GM21576 (cell line): ENCODE results near the gene TLX2.
A peak's percentile ranks its signal among the peaks of the same experiment; 100 is the strongest.
"Not testable (repeated sequence)": the region's sequence is repeated elsewhere in the genome, so short reads cannot be mapped to it uniquely, and the experiment has no call there.

ENCODE experiments used
- ATAC-seq: cut with Tn5 transposase; IDR thresholded peaks from one replicate; pipeline ENCODE4 v1.9.1; 2021; ENCODE audit warnings: mild to moderate bottlenecking, moderate library complexity; ENCODE audit not compliant: unreplicated experiment

Gene TLX2

GRCh38 chr2:74552914-74553811, 38.9 kb downstream of the TLX2 start:
- no peak for ATAC-seq

- ATAC-seq = peak; percentile 48
These were observed 39.9 kb downstream of the TLX2 start, which contains the start of the genes DOK1 and LOXL3 for GRCh38 chr2:74553892-74554819. Gene DOK1 (plus strand): TSS chr2:74554720. CDS start chr2:74554755, 35 bp downstream. Gene LOXL3 (minus strand): TSS chr2:74553942. CDS start chr2:74552634, 1,308 bp downstream.

- ATAC-seq = peak; percentile 31
These were observed 40.7 kb downstream of the TLX2 start for GRCh38 chr2:74554820-74555531.

- ATAC-seq = no peak
These were observed 41.4 kb downstream of the TLX2 start for GRCh38 chr2:74555610-74556103.

GRCh38 chr2:74556159-74556558, 41.9 kb downstream of the TLX2 start:
- no peak for ATAC-seq

DNA sequence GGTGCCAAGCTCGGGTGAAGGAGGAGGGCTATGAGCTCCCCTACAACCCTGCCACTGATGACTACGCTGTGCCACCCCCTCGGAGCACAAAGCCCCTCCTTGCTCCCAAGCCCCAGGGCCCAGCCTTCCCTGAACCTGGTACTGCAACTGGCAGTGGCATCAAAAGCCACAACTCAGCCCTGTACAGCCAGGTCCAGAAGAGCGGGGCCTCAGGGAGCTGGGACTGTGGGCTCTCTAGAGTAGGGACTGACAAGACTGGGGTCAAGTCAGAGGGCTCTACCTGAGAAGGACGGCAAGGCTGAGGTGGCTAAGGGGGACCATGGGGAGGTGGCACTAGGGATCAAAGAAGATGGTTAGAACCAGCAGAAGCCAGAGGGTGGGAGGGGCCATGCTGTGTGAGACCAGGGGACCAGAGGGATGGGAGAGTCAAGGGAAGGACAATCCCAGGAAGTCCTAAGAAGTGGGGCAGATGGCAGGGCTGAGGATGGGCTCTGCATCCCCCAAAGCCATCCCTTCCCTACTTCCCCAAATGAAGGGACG, 42.7 kb downstream of the TLX2 start:
- ATAC-seq = no peak

- ATAC-seq = no peak
These were observed 44.3 kb downstream of the TLX2 start for GRCh38 chr2:74558284-74559230.

GRCh38 chr2:74559912-74560311, 45.7 kb downstream of the TLX2 start:
- no peak for ATAC-seq

GRCh38 chr2:74560591-74560990, 46.3 kb downstream of the TLX2 start:
- no peak for ATAC-seq

DNA sequence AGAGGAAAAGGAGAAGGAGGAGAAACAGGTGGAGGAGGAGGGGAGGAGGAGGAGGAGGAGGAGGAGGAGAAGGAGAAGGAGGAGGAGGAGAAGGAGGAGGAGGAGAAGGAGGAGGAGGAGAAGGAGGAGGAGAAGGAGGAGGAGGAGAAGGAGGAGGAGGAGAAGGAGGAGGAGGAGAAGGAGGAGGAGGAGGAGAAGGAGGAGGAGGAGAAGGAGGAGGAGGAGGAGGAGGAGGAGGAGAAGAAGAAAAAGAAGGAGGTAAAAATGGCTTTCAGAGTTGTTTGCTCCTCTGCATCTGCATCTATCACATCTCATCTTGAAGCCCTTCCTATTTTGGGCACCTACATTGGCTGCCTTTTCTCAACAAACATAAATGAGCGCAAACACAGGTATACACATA, 46.8 kb downstream of the TLX2 start:
- not testable (repeated sequence) for ATAC-seq

DNA sequence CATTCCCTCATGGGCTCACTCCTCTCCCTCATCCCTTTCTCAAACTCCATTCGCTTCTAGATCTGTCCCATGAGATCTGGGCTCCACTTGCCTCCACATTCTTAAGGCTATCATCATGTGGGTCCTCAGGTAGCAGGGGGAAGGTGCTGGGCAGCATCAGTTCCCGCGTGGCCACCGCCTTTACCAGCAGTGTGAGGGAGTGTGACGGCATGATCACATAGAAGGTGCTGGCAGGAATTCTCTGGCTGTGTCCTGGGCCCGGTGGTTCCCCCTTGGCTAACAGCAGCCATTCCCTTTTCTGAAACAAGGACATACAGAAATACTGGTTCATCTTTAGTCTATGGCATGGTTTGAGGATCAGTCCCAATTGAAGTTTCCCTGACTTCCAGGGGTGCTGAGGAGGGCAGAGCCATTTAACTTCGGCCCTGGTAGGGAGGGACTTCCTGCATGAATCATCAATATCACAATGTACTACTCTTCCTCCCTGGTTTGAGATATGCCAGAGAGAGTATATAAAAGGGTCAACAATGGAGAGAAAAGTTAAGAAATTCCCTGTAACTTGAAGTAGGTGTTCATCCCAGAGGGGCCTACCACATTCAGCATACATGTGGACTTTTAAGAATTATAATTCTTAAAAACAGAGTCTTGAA, 48.0 kb downstream of the TLX2 start:
- ATAC-seq = no peak

DNA sequence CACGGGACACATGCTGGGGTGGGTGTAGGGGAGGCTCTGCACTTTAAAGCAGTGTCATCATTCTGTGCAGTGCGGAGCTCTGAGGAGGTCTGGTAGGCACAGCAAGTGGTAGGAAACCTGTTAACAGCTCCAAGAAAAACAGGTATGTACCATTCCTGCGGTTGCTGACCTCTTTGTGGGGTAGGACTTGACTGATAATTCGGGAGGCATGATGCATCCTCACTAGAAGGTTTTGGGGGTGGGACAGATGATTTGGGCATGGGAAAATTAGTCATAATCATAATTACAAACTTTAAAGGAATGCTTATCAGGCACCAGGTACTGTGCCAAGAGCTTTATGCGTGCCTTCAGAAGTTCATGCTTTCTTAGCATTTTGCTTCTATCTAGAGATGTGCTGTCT, 50.0 kb downstream of the TLX2 start:
- ATAC-seq = no peak

DNA sequence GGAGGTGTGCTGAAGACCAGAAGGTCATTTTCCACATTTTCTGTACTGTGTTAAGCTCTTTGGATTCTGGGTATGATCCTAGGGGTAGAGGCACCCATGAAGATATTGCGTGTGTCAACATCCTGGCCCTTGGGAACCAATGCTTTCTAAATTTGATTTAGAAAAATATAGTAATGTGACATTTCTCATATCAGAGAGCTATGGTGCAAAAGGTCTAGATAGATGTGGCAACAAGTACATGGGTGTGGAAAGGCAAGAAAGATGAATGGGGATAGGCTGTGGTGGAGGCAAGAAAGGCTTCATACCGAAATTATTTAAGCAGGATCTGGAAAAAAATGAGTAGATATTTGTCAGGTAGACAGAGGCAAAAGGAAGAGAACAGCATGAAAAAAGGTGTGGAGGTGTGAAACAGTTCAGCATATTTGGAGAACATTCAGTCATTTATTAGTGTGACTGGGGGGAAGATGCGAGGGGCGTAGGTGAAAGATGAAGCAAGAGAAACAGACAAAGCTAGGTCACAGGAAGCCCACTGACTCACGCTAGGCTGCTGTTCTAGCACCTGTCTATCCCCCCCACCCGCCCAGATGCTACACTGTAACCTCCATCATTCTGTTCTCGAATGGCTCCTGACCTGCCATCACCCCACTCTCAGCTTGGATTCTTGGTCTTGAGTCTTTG, 52.0 kb downstream of the TLX2 start:
- ATAC-seq = no peak

DNA sequence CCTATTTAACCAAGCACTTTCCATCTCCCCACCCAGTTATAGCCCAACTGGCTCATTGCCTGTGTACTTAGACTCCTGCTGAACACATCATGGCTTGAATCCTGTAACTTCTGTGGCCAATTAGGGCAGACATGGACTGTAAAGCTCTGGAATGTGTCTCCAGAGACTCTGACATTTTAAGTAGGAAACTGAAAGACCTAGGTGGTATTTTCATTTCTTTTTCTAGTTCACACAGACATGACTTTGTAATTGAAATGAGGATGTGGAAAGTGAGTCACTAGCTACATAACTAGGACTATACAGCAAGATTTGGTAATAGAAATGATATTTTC, 52.5 kb downstream of the TLX2 start:
- ATAC-seq = no peak
